ENCODE data around the gene MED31.

Gene MED31

DNA sequence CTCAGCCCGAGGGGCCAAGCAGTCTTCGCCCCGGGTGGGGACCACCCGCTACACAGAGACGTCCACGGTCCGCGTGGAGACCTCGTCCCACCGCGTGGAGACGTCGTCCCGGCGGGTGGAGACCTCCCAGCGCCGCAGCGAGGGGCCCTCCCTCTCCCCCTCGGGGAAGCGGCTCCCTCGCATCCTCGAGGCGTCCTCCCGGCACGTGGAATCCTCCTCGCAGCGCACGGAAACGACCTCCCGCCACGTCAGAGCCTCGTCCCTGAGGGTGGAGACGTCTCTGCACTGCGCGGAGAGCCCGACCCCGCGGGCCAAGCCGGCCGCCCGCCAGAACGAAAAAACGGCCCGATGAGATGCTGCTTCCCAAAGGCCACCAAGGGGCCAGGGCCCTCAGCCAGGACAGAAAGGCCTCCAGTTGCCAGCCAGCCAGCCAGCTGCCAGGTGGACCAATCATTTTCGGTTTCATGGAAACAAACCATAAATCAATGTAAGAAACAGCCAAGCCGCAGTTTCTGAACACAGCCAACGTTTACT, 581 bp upstream of the MED31 start:
- no peak for DNase-seq

DNA sequence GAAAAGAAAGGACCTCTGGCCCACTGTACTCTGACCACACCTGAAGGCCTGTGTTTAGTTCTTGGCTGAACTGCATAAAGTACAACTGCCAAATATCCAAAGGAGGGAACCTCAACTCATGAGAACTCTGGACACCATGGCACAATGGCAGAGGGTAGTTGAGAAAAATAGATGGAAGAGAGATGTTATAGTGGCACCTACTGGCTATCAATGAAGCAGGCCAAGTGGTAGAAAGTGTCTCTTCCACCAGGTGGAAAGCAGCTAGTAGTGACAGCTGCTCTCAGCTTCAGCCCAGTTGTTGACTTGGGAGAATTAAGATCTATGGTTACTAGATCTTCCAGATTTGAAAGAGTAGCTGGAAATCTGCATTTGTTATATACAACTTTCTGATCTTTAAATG, 3.2 kb downstream of the MED31 start:
- DNase-seq = no peak

DNA sequence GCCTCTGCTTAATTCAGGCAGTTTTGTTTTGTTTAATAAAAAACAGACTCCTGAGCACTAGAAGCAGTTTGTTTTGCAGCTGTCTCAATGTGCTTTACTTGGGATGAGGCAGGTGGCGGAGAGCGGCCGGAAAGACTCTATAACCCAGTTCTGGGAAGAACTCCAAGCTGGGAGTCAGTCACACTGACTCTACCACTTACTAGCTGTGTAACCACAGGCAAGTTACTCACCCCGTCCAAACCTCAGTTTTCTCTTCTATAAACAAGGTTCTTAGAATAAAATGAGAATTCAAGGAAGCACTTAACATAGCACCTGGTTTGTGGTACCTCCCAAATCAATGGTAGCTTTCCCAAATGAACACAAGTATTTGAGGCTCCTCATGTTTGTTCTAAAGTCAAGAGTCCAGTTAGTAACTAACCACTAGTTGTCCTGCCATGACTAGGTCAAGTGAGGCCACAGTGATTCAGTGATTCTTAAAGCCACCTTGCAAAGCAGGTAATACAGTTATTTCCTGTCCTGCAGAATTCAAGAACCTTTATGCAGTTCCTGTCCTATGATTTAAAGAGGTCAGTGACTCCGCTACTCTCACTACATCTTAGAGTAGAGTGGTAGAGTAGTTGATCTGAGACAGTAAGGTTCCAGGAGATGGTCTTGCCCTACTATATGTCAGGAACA, 7.8 kb downstream of the MED31 start:
- DNase-seq = no peak

DNA sequence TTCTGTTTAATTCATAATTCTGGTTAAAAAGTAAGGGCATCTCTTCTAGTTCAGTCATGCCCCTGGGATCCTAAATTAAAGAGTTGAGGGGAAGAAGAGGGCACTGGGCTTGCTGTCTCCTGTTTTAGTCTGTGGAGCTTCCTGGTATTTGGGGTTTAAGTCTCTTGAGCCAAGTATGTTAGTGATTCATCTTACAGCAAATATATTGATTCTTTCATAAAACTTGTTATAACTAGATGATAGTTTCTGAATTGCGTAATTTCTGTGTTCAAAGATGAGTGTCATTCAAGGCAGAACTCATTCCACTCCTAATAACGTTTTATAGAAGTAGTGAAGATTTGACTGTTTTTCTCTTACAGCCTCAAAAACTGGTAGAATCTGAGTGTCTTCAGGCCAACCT, 8.8 kb downstream of the MED31 start:
- no peak for DNase-seq

DNA sequence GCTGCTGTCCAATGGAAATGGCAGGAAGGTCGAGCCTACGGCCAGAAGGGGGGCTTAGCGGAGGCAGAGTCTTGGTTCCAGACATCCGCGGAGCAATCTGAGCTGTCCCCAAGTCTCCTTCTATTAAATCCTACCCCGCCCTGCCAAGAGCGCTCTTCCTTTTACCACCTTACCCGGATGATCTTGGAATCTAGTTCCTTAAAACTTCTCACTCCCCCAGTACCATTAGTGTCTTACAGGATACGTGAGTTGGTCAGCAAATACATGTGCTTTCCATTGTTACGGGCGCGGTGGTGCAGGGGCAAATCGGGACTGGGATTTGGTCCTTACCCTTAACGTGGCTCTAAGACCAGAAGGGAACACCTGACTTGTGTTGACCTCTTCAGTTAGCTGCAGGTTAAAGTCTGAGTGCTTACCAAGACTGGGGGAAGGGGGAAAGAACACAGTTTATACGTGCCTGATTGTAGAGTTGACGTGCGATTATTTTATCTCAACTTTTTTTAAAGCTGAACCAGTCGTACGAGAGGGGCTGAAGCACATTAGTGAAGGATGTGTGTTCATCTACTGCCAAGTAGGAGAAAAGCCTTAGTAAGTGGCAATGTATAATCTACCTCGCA, 10.1 kb downstream of the MED31 start:
- peak; percentile 11 for DNase-seq

DNA sequence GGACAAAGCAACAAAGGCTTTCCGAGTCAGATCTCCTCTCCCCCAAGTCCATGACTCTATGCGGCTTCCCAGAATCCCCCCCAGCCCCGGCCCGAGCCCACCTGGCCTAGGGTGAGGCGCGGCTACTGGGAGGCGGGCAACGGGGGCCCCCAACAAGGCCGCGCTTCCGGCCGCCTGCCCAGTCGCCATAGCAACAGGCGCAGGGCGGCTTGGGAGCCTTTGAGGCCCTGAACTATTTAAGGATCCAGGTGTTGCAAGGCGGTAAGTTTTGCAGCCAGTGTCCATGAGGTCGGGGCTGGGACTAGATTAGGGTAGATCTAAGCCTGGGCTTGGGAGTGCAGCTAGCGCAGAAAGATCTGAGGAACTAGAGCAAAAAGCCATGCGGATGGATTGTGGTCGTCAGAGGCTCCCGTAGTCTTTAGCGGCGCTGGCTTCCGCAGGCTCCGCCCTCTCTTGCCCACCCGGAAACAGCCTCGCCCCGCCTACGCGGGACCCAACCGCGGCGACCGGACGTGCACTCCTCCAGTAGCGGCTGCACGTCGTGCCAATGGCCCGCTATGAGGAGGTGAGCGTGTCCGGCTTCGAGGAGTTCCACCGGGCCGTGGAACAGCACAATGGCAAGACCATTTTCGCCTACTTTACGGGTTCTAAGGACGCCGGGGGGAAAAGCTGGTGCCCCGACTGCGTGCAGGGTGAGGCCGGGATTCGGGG, 10.7 kb downstream of the MED31 start, which contains the start of the genes KIAA0753 and TXNDC17:
Gene KIAA0753 (minus strand): TSS at position 176 of the 711 bp plus-strand sequence. CDS start 5,608 bp downstream, outside the sequence.
Gene TXNDC17 (plus strand): TSS at position 525 of the 711 bp plus-strand sequence. CDS start 23 bp downstream, at position 548.
- DNase-seq = peak; percentile 68

DNA sequence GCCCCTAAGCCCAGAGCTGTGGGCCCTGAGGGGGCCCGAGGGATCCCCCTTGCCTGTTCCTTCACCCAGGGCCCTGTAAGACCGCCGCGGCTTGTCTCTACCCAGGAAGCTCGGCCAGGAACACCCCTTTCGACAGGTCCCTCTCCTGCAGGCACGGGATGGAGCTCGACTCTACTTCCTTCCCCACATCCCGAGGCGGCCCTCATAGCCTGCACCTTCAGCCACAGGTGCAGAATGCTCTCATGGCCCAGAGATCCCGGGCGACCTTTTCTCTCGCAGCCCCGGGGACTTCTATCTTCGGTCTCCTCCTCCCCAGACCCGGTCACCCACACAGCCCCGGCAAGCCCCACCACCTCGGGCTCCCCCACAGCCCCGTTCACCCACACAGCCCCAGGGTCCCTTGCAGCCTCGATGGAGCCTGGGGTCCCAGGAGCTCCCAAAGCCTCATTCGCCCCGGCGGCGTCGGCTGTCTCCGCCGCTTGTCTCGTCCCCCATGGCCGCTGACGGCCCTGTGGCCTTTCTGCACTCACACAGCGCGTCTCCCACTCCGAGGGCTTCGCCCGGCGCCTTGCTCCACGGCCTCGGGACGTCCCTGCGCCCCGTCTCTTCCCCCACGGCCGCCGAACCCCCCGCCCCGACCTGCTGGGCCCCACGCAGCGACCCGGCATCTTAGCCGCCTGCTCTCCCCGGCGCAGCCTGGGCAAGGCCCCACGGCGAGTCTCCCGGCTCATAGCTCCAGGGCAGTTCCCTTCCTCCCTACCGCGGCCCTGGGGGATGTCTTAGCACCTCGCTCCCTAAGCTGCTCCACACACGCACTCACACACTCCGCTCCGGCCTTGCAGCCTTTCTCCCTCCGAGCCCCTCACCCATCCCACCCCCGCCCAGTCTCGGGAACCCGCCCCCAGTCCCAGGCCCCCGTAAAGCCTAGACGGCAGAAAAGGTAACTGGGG, 11.5 kb downstream of the MED31 start:
- DNase-seq = no peak

DNA sequence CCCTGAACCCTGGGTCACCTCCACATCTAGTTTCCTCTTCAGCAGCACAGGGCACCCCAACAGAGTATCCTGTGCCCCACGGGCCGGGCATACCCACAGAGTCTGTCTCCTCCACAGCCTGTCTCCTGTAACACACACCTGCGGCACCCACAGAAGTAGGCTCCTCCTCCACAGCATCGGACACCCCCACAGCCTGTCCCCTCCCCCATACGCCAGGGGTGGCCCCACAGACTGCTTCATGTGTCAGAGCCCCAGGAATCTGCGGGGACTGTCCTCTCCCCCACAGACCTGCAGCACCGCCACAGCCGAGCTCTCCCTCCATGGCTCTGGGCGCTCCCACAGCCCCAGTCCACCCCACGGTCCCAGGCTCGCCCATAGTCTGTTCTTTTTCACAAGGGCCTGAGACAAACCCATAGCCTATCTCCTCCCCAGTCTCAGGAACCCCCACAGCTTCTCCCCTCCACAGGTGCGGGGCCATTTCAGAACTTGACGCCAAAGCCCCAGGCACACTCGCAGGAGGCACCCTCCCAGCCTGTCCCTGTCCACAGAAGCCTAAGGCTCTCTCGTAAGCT, 12.3 kb downstream of the MED31 start:
- no peak for DNase-seq

DNA sequence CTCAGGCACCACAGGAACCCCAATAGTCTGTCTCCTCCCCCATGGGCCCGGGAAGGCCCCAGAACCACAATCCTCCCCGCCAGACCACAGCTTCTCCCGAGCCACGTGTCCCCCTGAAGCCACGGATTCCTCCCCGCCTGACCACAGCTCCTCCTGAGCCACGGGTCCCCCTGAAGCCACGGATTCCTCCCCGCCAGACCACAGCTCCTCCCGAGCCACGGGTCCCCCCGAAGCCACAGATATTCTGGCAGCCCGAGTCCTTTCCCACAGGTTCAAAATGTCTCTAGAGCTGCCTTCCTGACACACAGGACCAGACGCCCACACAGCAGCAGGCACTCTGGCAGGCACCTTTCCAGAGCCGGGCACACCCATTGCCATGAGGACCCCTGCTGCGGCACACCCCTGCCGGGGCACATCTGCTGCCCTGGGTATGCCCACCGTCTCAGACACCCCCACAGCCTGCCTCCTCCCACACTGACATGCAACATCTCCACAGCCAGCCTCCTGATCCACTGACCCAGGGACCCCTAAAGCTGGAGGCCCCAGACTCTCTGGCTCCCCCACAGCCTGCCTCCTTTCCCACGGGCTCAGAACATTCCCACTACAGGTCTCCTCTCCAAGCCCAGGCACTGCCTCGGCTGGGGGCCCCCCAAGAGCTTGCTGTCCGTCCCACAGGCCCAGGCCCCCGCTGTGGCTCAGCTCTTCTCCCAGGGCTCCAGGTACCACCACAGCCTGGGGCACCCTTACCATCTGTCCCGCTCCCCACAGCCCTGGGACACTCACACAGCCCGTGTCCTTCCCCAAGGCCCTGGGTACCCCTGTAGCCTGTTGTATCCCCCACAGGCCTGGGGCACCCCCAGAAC, 13.1 kb downstream of the MED31 start:
- DNase-seq = no peak

DNA sequence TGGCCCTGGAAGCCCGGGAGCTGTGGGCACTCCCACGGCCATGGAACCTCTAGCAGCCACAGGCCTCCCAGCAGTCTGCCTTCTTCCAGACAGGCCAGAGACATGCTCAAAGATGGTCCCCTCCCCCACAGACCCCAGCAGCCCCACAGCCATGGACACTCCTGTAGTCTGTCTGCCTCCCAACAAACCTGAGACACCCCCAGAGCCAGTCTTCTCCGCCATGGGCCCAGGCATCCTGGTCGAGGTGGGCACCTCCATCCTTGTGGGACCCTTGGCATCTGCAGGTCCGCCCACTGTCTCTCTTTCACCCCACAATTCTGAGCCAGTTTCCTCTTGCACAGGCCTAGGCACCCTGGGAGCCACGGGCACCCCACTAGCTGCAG, 14.0 kb downstream of the MED31 start:
- DNase-seq = no peak

DNA sequence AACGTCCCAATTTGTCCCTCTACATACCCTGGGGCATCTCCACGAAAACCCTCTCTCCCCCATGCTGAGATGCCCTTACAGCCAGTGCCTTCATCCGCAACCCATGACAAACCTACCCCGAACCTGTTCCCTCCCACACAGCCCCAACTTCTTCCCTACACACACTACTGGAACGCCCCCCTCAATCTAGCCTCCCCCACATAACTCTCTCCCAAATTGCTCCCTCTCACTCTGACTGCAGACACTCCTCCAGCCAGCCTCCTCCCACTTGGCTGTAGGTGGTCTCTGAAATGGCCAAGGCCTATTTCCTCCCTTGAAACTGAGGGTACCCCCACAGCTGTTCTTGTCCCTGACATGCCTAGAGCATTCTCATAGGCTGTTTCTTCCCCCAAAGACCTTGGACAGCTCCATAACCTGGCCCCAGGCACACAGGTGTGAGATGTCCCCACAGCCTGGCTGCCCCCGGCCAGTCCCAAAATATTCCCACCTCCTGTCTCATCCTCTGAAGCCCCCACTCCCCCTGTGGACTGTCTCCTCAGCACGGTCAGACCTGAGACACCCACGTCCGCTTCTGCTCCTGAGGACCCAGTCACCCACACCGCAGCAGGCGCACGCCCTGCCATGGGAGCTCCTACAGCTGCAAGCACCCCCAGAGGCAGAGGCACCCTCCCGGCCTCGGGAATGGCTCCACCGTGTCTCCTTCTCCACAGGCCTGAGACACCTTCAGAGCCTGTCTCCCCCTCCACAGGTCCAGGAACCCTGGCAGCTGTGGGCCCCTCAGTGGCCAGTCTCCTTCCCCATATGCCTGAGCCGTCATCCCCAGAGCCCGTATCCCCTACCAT, 14.6 kb downstream of the MED31 start:
- no peak for DNase-seq

DNA sequence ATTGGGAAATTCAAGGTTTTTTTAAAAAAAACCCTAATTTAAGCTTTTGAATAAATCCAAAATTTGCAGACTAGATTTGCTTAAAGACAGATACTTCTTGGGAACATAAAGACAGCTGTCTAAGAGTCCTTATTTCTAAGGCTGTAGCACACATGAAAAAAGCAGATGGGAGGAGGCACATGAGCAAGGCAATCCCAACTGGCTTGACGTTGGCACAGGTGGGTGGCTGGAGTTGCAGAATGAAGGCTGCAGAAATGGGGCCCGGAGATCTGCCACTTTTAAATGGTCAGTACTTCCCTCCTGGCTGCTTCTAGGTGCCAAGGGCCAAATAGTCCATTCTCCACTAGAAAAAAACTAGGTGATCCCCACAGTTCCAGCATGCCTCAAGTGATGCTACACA, 15.3 kb downstream of the MED31 start:
- DNase-seq = no peak

DNA sequence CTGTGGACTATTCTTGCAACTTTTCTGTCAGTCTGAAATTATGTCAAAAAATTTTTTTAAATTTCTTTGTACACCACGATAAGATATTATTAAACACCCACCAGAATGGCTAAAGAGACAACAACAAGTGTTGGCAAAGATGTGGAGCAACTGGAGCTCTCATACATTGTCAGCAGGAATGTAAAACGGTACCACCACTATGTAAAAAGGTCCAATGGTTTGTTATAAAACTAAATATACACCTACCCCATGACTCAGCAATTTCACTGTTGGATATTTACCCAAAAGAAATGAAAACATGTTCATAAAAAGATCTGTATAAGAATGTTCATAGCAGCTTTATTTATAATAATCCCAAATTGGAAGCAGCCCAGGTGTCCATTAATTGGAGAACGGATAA, 18.1 kb downstream of the MED31 start:
- no peak for DNase-seq

DNA sequence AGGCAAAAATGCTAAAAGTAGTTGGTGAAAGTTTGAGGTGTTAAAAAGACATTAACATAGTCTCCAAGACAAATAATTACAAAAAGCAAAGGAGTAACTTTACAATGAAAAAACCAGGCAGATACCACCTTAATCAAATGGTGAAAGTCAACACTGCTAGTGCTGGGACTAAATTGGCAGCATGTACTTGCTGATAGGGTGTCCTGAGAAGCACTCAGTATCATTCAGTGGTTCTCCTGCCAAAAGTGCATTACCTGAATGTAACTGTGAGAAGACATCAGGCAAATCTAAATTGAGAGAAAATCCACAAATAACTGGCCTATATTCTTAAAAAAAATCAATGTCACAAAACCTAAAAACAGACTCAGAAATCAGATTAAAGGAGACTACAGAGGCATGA, 18.9 kb downstream of the MED31 start:
- no peak for DNase-seq

DNA sequence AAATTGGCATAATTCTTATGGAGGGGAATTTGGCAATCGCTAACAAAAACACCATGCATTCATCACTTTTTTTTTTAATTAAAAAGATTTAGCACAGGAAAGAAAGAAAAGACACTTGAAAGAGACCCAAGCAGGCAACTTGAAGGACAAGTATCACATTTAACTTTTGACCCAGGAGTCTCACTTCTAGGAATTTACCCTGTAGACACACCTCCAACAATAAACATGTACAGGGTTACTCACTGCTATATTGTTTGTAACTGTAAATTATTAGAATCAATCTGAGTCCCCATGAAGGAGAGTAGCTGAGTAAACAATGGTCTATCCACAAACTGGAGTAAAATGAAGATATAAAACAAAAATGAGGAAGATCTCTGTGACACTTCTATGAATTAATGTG, 21.0 kb downstream of the MED31 start:
- no peak for DNase-seq

DNA sequence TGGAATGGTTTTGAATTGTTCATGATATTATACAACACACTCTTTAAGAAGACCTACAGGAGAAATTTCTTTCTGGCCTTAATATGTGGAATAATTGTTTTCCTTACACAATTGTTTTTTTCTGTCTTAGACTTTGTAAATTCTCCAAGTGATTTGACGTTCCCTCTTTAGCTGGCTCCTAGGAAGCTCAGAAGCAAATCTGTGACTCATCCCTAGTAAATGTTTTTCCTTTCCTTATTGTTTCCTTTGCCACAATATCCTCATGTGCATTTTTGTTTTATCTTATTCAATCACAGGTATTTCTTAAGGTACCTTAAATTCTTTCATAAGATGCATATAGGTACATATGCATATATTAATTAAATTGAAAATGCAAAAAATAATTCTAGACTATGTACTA, 24.4 kb downstream of the MED31 start:
- no peak for DNase-seq

DNA sequence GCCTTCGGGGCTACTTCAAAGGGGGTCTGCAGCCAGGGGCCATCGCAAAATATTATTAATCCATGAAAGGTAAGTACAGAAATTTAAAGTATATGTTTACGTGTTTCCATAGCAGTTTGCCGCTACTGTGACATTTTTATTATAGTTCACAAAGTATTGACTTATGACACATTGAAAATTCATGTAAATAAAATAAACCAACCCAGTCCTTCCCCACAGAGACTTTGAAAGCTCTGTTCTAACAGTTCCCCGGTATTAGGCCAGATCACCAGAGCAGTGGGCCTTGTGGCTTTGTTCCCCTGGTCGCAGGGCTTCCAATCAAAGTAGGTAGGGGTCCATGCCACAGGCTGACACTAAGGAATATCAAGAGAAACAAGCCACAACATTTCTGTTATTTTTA, 24.8 kb downstream of the MED31 start:
- DNase-seq = no peak

DNA sequence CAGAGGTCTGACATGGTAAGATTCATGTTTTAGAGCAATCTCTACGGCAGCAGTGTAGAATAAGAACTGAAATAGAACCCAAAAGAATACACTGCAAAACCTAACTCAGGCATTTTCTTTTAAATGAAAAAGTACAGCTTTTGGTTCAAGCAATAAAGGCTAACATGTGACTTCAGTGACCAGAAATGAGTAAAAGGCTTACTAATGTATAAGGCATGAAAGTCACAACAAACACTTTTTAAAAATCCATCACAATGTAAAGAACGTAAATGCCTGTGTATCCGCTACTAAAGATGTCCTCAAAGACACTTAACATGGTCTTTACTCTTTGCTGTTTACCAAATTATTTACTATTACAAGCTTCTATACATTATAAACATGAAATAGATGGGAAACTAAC, 27.5 kb downstream of the MED31 start:
- DNase-seq = no peak

DNA sequence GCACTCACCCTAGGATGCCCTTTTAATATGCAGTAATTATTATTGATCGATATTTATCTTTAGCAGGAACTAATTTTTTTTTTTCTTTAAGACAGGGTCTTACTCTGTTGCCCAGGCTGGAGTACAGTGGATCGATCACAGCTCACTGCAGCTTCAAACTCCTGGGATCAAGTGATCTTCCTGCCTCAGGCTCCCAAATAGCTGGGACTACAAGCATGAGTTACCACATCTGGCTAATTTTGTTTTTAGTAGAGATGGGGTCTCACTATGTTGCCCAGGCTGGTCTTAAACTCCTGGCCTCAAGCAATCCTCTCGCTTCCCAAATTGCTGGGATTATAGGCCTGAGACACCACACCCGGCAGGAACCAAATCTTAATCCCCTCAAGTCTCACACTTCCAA, 40.2 kb downstream of the MED31 start:
- DNase-seq = no peak

DNA sequence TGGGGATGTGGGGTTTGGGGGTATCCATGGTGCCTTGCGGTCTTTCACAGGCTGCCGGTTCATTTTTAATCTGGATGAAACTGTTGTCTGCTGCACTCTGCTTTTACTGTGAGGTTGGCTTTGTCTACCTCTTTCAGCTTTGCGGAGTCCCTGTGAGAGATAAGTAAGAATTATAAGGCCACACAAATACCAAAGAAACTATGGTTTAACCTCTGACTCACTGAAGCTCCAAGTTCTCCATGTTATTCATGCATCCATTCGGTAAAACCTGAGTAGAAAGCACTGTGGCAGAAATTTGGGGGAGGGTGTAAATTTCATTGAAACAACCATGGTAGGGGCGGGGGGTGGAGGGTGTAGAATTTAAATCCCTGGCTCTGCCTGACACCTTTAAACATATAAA, 41.4 kb downstream of the MED31 start:
- no peak for DNase-seq
